BE2C (cell line): ENCODE data around the gene SULT1C3.

Source experiments
- DNase-seq: peaks from one replicate; pipeline ENCODE4 v3.0.0-alpha.2; 2020
- H3K27me3 ChIP-seq: fragments of 250-450 bp; sonication (Bioruptor Pico); 2 replicates; pipeline ENCODE4 v1.5.1; 2020; ENCODE audit warnings: mild to moderate bottlenecking
- H3K36me3 ChIP-seq: fragments of 250-450 bp; sonication (Bioruptor Pico); 2 replicates; pipeline ENCODE4 v1.5.1; 2020; ENCODE audit warnings: mild to moderate bottlenecking
- H3K4me1 ChIP-seq: fragments of 250-450 bp; sonication (Bioruptor Pico); 2 replicates; pipeline ENCODE4 v1.5.1; 2020
- H3K4me3 ChIP-seq: 2 replicates; pipeline ENCODE4 v1.5.1; 2011; ENCODE audit warnings: low read depth, low read length
- H3K9me3 ChIP-seq: fragments of 250-450 bp; sonication (Bioruptor Pico); 2 replicates; pipeline ENCODE4 v1.5.1; 2020
- CTCF ChIP-seq: IDR thresholded peaks from 2 replicates; pipeline ENCODE4 v1.5.1; 2012; ENCODE audit warnings: mild to moderate bottlenecking, low read depth, low read length

SULT1C3 gene

GRCh38 chr2:108297436-108298141 lies 57.8 kb downstream of the SULT1C3 start:
- no peaks in the 10 kb centered on the region for H3K36me3 ChIP-seq
- H3K9me3 ChIP-seq = no peaks in the 10 kb centered on the region
- no peaks in the 10 kb centered on the region for H3K27me3 ChIP-seq
- TF ChIP-seq CTCF = no peak
- no peaks in the 10 kb centered on the region for H3K4me1 ChIP-seq
- no peak for DNase-seq
- H3K4me3 ChIP-seq = no peak overlapping the region

GRCh38 chr2:108301558-108301957 lies 61.8 kb downstream of the SULT1C3 start:
- Histone ChIP-seq H3K9me3 (no peaks in the 10 kb centered on the region), H3K4me1 (no peaks in the 10 kb centered on the region), H3K27me3 (no peaks in the 10 kb centered on the region), H3K4me3 (no peak overlapping the region), H3K36me3 (no peaks in the 10 kb centered on the region)
- DNase-seq = no peak
- no peak for TF ChIP-seq CTCF

- DNase-seq = no peak
- Histone ChIP-seq H3K36me3 (no peaks in the 10 kb centered on the region), H3K4me1 (no peaks in the 10 kb centered on the region), H3K4me3 (no peak overlapping the region), H3K9me3 (no peaks in the 10 kb centered on the region), H3K27me3 (no peaks in the 10 kb centered on the region)
- no peak for TF ChIP-seq CTCF
Observed at GRCh38 chr2:108304975-108305374, 65.2 kb downstream of the SULT1C3 start.

GRCh38 chr2:108305901-108306300 lies 66.1 kb downstream of the SULT1C3 start:
- no peak overlapping the region for H3K4me3 ChIP-seq
- no peak for DNase-seq
- H3K9me3 ChIP-seq = no peaks in the 10 kb centered on the region
- no peak for TF ChIP-seq CTCF
- H3K4me1 ChIP-seq = no peaks in the 10 kb centered on the region
- no peaks in the 10 kb centered on the region for H3K27me3 ChIP-seq
- H3K36me3 ChIP-seq = no peaks in the 10 kb centered on the region

- Histone ChIP-seq H3K4me1 (no peaks in the 10 kb centered on the region), H3K9me3 (no peaks in the 10 kb centered on the region), H3K4me3 (no peak overlapping the region), H3K27me3 (no peaks in the 10 kb centered on the region), H3K36me3 (no peaks in the 10 kb centered on the region)
- DNase-seq = no peak
- no peak for TF ChIP-seq CTCF
Observed at GRCh38 chr2:108309903-108310302, 70.1 kb downstream of the SULT1C3 start.
